HepG2 (cell line): Measurements from ENCODE around the gene AADACL4. TPM values are rescaled to one million over a fixed set of nuclear protein-coding genes. Genes with fewer than 3 reads are reported as not detected.

Experiments used
- ATF2 ChIP-seq: sonication (generic); formaldehyde crosslinking; IDR thresholded peaks from 2 replicates; pipeline ENCODE4 v1.4.0; 2020; ENCODE audit warnings: missing genetic modification reagents
- DNMT3B ChIP-seq: conservative IDR thresholded peaks from 2 replicates; pipeline ENCODE4 v1.6.1; 2016; ENCODE audit warnings: missing biosample characterization, control low read depth
- EEA1 ChIP-seq: sonication (generic); formaldehyde crosslinking; IDR thresholded peaks from 2 replicates; pipeline ENCODE4 v1.5.1; 2020; ENCODE audit warnings: mild to moderate bottlenecking, missing genetic modification reagents, borderline replicate concordance
- IRF2 ChIP-seq: IDR thresholded peaks from 2 replicates; pipeline ENCODE4 v1.6.1; 2018; ENCODE audit warnings: missing genetic modification reagents, missing compliant biosample characterization
- IRX3 ChIP-seq: sonication (generic); formaldehyde crosslinking; IDR thresholded peaks from 2 replicates; pipeline ENCODE4 v1.8.1; 2023; ENCODE audit warnings: mild to moderate bottlenecking, low read depth, missing genetic modification reagents, borderline replicate concordance
- PAWR ChIP-seq: sonication (generic); formaldehyde crosslinking; IDR thresholded peaks from 2 replicates; pipeline ENCODE4 v1.4.0; 2020; ENCODE audit warnings: missing genetic modification reagents, mild to moderate bottlenecking, borderline replicate concordance
- SRSF4 ChIP-seq: fragments of 200-400 bp; formaldehyde crosslinking; IDR thresholded peaks from one replicate; pipeline ENCODE4 v1.6.1; 2018; ENCODE audit warnings: mild to moderate bottlenecking, low read depth, low read length, moderate library complexity; ENCODE audit not compliant: poor library complexity, severe bottlenecking
- ZNF354B ChIP-seq: sonication (generic); formaldehyde crosslinking; IDR thresholded peaks from 2 replicates; pipeline ENCODE4 v1.8.0; 2022; ENCODE audit warnings: mild to moderate bottlenecking, missing genetic modification reagents
- ZNF407 ChIP-seq: sonication (generic); formaldehyde crosslinking; IDR thresholded peaks from one replicate; pipeline ENCODE4 v1.5.1; 2020; ENCODE audit warnings: mild to moderate bottlenecking, missing genetic modification reagents; ENCODE audit errors: not compliant biosample characterization
- ZNF816 ChIP-seq: sonication (generic); formaldehyde crosslinking; IDR thresholded peaks from 2 replicates; pipeline ENCODE4 v1.8.0; 2022; ENCODE audit warnings: missing genetic modification reagents, mild to moderate bottlenecking, borderline replicate concordance
- polyA plus RNA-seq, 8 experiments: library from polyadenylated mRNA; depleted of rRNA in 3 of 8; stranded (reverse) in 7 of 8; unstranded in 1 of 8; fragments of >200 nt; fragmentation: Illumina TruSeq in 4 of 8; extraction: Trizol in 4 of 8; gene quantifications; 2 replicates each; pipeline versions ENCODE4 v1.2.1 to v1.2.3, GENCODE V29; 2011 to 2016; ENCODE audit warnings: low read depth in 4 of 8, missing spikeins in 1 of 8, mixed read lengths in 1 of 8; ENCODE audit not compliant: insufficient read depth in 1 of 8
- total RNA-seq, 5 experiments: library from RNA; depleted of rRNA; stranded (reverse); fragments of >200 nt; fragmentation: Illumina TruSeq; extraction: Trizol; gene quantifications; 2 replicates each; pipeline ENCODE4 v1.2.3, GENCODE V29; 2016; ENCODE audit warnings: low read depth in 1 of 5
- TF ChIP-seq, protein P1 (sequence below): sonication (generic); formaldehyde crosslinking; IDR thresholded peaks from 2 replicates; pipeline ENCODE4 v1.4.0; 2020; ENCODE audit warnings: missing genetic modification reagents, borderline replicate concordance
- TF ChIP-seq, protein P2 (sequence below): sonication (generic); formaldehyde crosslinking; IDR thresholded peaks from 2 replicates; pipeline ENCODE4 v1.5.1; 2020; ENCODE audit warnings: mild to moderate bottlenecking, missing genetic modification reagents, moderate library complexity

The AADACL4 gene
- total and polyA plus RNA-seq, 2 of the 13 experiments (the other 11 are each of a cell fraction or from before 2014, with no cell fraction given): not detected

- TF ChIP-seq, protein P1, sequence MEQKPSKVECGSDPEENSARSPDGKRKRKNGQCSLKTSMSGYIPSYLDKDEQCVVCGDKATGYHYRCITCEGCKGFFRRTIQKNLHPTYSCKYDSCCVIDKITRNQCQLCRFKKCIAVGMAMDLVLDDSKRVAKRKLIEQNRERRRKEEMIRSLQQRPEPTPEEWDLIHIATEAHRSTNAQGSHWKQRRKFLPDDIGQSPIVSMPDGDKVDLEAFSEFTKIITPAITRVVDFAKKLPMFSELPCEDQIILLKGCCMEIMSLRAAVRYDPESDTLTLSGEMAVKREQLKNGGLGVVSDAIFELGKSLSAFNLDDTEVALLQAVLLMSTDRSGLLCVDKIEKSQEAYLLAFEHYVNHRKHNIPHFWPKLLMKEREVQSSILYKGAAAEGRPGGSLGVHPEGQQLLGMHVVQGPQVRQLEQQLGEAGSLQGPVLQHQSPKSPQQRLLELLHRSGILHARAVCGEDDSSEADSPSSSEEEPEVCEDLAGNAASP: peak; percentile 48; the same call in 1 of the 2 replicates
- TF ChIP-seq DNMT3B (CRISPR knock-in tag) (peak; percentile 68; the same call in 1 of the 2 replicates), ZNF816 (CRISPR knock-in tag) (no peak), IRX3 (CRISPR knock-in tag) (no peak), IRF2 (CRISPR knock-in tag) (no peak), PAWR (no peak), ZNF407 (CRISPR knock-in tag) (no peak), SRSF4 (no peak), EEA1 (CRISPR knock-in tag) (no peak), ZNF354B (no peak), ATF2 (no peak)
- TF ChIP-seq, protein P2, sequence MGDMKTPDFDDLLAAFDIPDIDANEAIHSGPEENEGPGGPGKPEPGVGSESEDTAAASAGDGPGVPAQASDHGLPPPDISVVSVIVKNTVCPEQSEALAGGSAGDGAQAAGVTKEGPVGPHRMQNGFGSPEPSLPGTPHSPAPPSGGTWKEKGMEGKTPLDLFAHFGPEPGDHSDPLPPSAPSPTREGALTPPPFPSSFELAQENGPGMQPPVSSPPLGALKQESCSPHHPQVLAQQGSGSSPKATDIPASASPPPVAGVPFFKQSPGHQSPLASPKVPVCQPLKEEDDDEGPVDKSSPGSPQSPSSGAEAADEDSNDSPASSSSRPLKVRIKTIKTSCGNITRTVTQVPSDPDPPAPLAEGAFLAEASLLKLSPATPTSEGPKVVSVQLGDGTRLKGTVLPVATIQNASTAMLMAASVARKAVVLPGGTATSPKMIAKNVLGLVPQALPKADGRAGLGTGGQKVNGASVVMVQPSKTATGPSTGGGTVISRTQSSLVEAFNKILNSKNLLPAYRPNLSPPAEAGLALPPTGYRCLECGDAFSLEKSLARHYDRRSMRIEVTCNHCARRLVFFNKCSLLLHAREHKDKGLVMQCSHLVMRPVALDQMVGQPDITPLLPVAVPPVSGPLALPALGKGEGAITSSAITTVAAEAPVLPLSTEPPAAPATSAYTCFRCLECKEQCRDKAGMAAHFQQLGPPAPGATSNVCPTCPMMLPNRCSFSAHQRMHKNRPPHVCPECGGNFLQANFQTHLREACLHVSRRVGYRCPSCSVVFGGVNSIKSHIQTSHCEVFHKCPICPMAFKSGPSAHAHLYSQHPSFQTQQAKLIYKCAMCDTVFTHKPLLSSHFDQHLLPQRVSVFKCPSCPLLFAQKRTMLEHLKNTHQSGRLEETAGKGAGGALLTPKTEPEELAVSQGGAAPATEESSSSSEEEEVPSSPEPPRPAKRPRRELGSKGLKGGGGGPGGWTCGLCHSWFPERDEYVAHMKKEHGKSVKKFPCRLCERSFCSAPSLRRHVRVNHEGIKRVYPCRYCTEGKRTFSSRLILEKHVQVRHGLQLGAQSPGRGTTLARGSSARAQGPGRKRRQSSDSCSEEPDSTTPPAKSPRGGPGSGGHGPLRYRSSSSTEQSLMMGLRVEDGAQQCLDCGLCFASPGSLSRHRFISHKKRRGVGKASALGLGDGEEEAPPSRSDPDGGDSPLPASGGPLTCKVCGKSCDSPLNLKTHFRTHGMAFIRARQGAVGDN: peak; percentile 75
Measured at GRCh38 chr1:12608311-12608957, 35.5 kb upstream of the AADACL4 start (continued).
